NCI-H1048 (cell line): ENCODE measurements around the gene KPNA5.
"Not testable (repeated sequence)": the region's sequence is repeated elsewhere in the genome, so short reads cannot be mapped to it uniquely, and the experiment has no call there.

Experiments used
- DNase-seq: peaks from one replicate; lab custom pipeline; 2025; lab: John Stamatoyannopoulos, UW

The KPNA5 gene

GRCh38 chr6:116680880-116681672 is at the start of gene KPNA5:
KPNA5 (plus strand) TSS chr6:116681211; CDS start chr6:116681335, 124 bp downstream.
- peak; percentile 86 for DNase-seq

GRCh38 chr6:116631379-116631990 is 49.5 kb upstream of the KPNA5 start:
- DNase-seq = no peak

- DNase-seq = no peak
Measured at GRCh38 chr6:116633685-116634084, 47.3 kb upstream of the KPNA5 start.

GRCh38 chr6:116648156-116648555 is 32.9 kb upstream of the KPNA5 start:
- no peak for DNase-seq

- no peak for DNase-seq
Measured at GRCh38 chr6:116649129-116649528, 31.9 kb upstream of the KPNA5 start.

GRCh38 chr6:116651916-116652315 is 29.1 kb upstream of the KPNA5 start:
- no peak for DNase-seq

- DNase-seq = no peak
Measured at GRCh38 chr6:116661594-116661993, 19.4 kb upstream of the KPNA5 start.

GRCh38 chr6:116662202-116662601 is 18.8 kb upstream of the KPNA5 start:
- no peak for DNase-seq

- DNase-seq = no peak
Measured at GRCh38 chr6:116663308-116663707, 17.7 kb upstream of the KPNA5 start.

- DNase-seq = not testable (repeated sequence)
Measured at GRCh38 chr6:116664169-116664568, 16.8 kb upstream of the KPNA5 start.

- DNase-seq = no peak
Measured at GRCh38 chr6:116665464-116665863, 15.5 kb upstream of the KPNA5 start.

- no peak for DNase-seq
Measured at GRCh38 chr6:116666869-116667268, 14.1 kb upstream of the KPNA5 start.

- DNase-seq = no peak
Measured at GRCh38 chr6:116667623-116668022, 13.4 kb upstream of the KPNA5 start.

- DNase-seq = no peak
Measured at GRCh38 chr6:116672306-116672705, 8.7 kb upstream of the KPNA5 start.

GRCh38 chr6:116676021-116676420 is 5.0 kb upstream of the KPNA5 start:
- no peak for DNase-seq

GRCh38 chr6:116682334-116682712 is 1.3 kb downstream of the KPNA5 start:
- DNase-seq = no peak

GRCh38 chr6:116685437-116685993 is 4.5 kb downstream of the KPNA5 start:
- DNase-seq = no peak

GRCh38 chr6:116686475-116687101 is 5.6 kb downstream of the KPNA5 start:
- DNase-seq = not testable (repeated sequence)

- no peak for DNase-seq
Measured at GRCh38 chr6:116691154-116691553, 10.1 kb downstream of the KPNA5 start.

GRCh38 chr6:116692873-116693272 is 11.9 kb downstream of the KPNA5 start:
- not testable (repeated sequence) for DNase-seq

- DNase-seq = not testable (repeated sequence)
Measured at GRCh38 chr6:116693275-116693674, 12.3 kb downstream of the KPNA5 start.

- no peak for DNase-seq
Measured at GRCh38 chr6:116695401-116695800, 14.4 kb downstream of the KPNA5 start.

GRCh38 chr6:116697480-116697879 is 16.5 kb downstream of the KPNA5 start:
- no peak for DNase-seq
